Astrocyte (in vitro differentiated cells and primary cell): ENCODE measurements around the gene GFPT2. TPM values are rescaled to one million over a fixed set of nuclear protein-coding genes. Genes with fewer than 3 reads are reported as not detected.

Source experiments
- DNase-seq: peaks from one replicate; pipeline ENCODE4 v3.0.0-alpha.2; 2010; ENCODE audit warnings: low read depth
- FAIRE-seq: peaks from 2 replicates; lab custom pipeline; 2011; peaks lifted over from hg19 to GRCh38; lab: Jason Lieb, UNC
- H2AFZ ChIP-seq: 2 replicates; pipeline ENCODE4 v1.6.0; 2012; ENCODE audit warnings: low read depth, low read length, inconsistent platforms
- H3K27ac ChIP-seq: 2 replicates; pipeline ENCODE4 v1.5.1; 2011; ENCODE audit warnings: low read depth, low read length, inconsistent platforms
- H3K27me3 ChIP-seq: 2 replicates; pipeline ENCODE4 v1.6.0; 2011; ENCODE audit warnings: low read length, inconsistent platforms; ENCODE audit not compliant: insufficient read depth
- H3K36me3 ChIP-seq: 2 replicates; pipeline ENCODE4 v1.5.1; 2011; ENCODE audit warnings: low read length, inconsistent platforms; ENCODE audit not compliant: insufficient read depth
- H3K4me1 ChIP-seq: 2 replicates; pipeline ENCODE4 v1.5.1; 2011; ENCODE audit warnings: low read length, inconsistent platforms; ENCODE audit not compliant: insufficient read depth
- H3K4me2 ChIP-seq: 2 replicates; pipeline ENCODE4 v1.6.0; 2012; ENCODE audit warnings: low read length, inconsistent platforms
- H3K4me3 ChIP-seq: 2 replicates; pipeline ENCODE4 v1.5.1; 2011; ENCODE audit warnings: low read depth, mild to moderate bottlenecking, low read length, inconsistent platforms; ENCODE audit not compliant: insufficient read depth
- H3K79me2 ChIP-seq: 2 replicates; pipeline ENCODE4 v1.6.0; 2012; ENCODE audit warnings: mild to moderate bottlenecking, low read length, inconsistent platforms; ENCODE audit not compliant: insufficient read depth
- H3K9ac ChIP-seq: 2 replicates; pipeline ENCODE4 v1.6.0; 2012; ENCODE audit warnings: mild to moderate bottlenecking, low read length, inconsistent platforms
- H3K9me3 ChIP-seq: 2 replicates; pipeline ENCODE4 v1.5.1; 2012; ENCODE audit warnings: low read depth, mild to moderate bottlenecking, low read length, inconsistent platforms; ENCODE audit not compliant: insufficient read depth
- H4K20me1 ChIP-seq: 2 replicates; pipeline ENCODE4 v1.6.0; 2012; ENCODE audit warnings: low read length, inconsistent platforms; ENCODE audit not compliant: insufficient read depth
- H3K27ac Mint-ChIP-seq: one replicate; pipeline ENCODE4 v1.8.0; 2021; ENCODE audit warnings: mild to moderate bottlenecking, mixed read lengths; ENCODE audit not compliant: unreplicated experiment
- H3K27me3 Mint-ChIP-seq: one replicate; pipeline ENCODE4 v1.8.0; 2021; ENCODE audit warnings: low read depth, mixed read lengths; ENCODE audit not compliant: unreplicated experiment
- H3K36me3 Mint-ChIP-seq: one replicate; pipeline ENCODE4 v1.8.0; 2021; ENCODE audit warnings: low read depth, mixed read lengths; ENCODE audit not compliant: unreplicated experiment
- H3K4me1 Mint-ChIP-seq: one replicate; pipeline ENCODE4 v1.8.0; 2021; ENCODE audit warnings: low read depth, mixed read lengths; ENCODE audit not compliant: unreplicated experiment
- H3K4me3 Mint-ChIP-seq: one replicate; pipeline ENCODE4 v1.8.0; 2021; ENCODE audit warnings: mild to moderate bottlenecking, moderate library complexity, mixed read lengths; ENCODE audit not compliant: unreplicated experiment
- H3K9me3 Mint-ChIP-seq: one replicate; pipeline ENCODE4 v1.8.0; 2021; ENCODE audit warnings: mild to moderate bottlenecking, mixed read lengths; ENCODE audit not compliant: unreplicated experiment
- CTCF ChIP-seq: IDR thresholded peaks from 2 replicates; pipeline ENCODE4 v1.5.1; 2011; ENCODE audit warnings: low read depth, mild to moderate bottlenecking, inconsistent platforms, low read length, moderate library complexity; ENCODE audit not compliant: insufficient read depth
- EZH2 ChIP-seq: IDR thresholded peaks from 2 replicates; pipeline ENCODE4 v1.6.1; 2012; ENCODE audit warnings: mild to moderate bottlenecking, low read length, inconsistent platforms; ENCODE audit not compliant: insufficient read depth
- total RNA-seq: library from RNA; stranded (reverse); gene quantifications from 2 replicates; pipeline ENCODE4 v1.2.1, GENCODE V29; 2021

The GFPT2 gene
- total RNA-seq, 1 donor from 2014 or later: 14.6 TPM

- Mint-ChIP-seq H3K4me1 (no peaks in the 10 kb centered on the region), H3K27ac (no peak overlapping the region), H3K9me3 (peaks cover 2% of the 10 kb centered on the region), H3K4me3 (no peak overlapping the region), H3K27me3 (peaks cover 3% of the 10 kb centered on the region), H3K36me3 (peaks cover 20% of the 10 kb centered on the region)
- H3K9ac ChIP-seq: no peak overlapping the region
- H3K36me3 ChIP-seq: peaks cover 15% of the 10 kb centered on the region
- no peak overlapping the region for H2AFZ ChIP-seq
- no peak overlapping the region for H3K4me3 ChIP-seq
- H3K9me3 ChIP-seq: no peaks in the 10 kb centered on the region
- DNase-seq: no peak
- H3K27ac ChIP-seq: no peak overlapping the region
- H3K27me3 ChIP-seq: no peaks in the 10 kb centered on the region
- H4K20me1 ChIP-seq: peaks cover 6% of the 10 kb centered on the region
- H3K79me2 ChIP-seq: no peaks in the 10 kb centered on the region
- no peaks in the 10 kb centered on the region for H3K4me1 ChIP-seq
- H3K4me2 ChIP-seq: no peak overlapping the region
- no peak for TF ChIP-seq CTCF
- TF ChIP-seq EZH2: no peak
- no peak for FAIRE-seq
Measured at GRCh38 chr5:180303226-180304015, 49.7 kb downstream of the GFPT2 start.

GRCh38 chr5:180302256-180302655, 50.9 kb downstream of the GFPT2 start:
- Histone ChIP-seq H3K36me3 (peaks cover 15% of the 10 kb centered on the region), H3K79me2 (no peaks in the 10 kb centered on the region), H2AFZ (no peak overlapping the region), H3K9ac (no peak overlapping the region), H3K4me3 (no peak overlapping the region), H3K4me1 (no peaks in the 10 kb centered on the region), H3K27me3 (no peaks in the 10 kb centered on the region), H3K9me3 (no peaks in the 10 kb centered on the region), H3K27ac (no peak overlapping the region), H3K4me2 (no peak overlapping the region), H4K20me1 (peaks cover 6% of the 10 kb centered on the region)
- no peak for DNase-seq
- H3K27ac Mint-ChIP-seq: no peak overlapping the region
- H3K4me3 Mint-ChIP-seq: no peak overlapping the region
- H3K9me3 Mint-ChIP-seq: peaks cover 2% of the 10 kb centered on the region
- H3K27me3 Mint-ChIP-seq: peaks cover 3% of the 10 kb centered on the region
- no peak for FAIRE-seq
- H3K4me1 Mint-ChIP-seq: no peaks in the 10 kb centered on the region
- peaks cover 23% of the 10 kb centered on the region for H3K36me3 Mint-ChIP-seq
- TF ChIP-seq EZH2 (no peak), CTCF (no peak)

- H3K9me3 Mint-ChIP-seq: peaks cover 2% of the 10 kb centered on the region
- no peak overlapping the region for H3K4me3 Mint-ChIP-seq
- H3K27ac Mint-ChIP-seq: no peak overlapping the region
- Histone ChIP-seq H3K9ac (no peak overlapping the region), H4K20me1 (peaks cover 3% of the 10 kb centered on the region), H3K4me3 (no peak overlapping the region), H3K4me2 (no peak overlapping the region), H3K79me2 (no peaks in the 10 kb centered on the region), H3K4me1 (no peaks in the 10 kb centered on the region), H2AFZ (no peak overlapping the region), H3K27ac (no peak overlapping the region), H3K27me3 (no peaks in the 10 kb centered on the region), H3K9me3 (no peaks in the 10 kb centered on the region), H3K36me3 (peaks cover 15% of the 10 kb centered on the region)
- peaks cover 3% of the 10 kb centered on the region for H3K27me3 Mint-ChIP-seq
- no peaks in the 10 kb centered on the region for H3K4me1 Mint-ChIP-seq
- H3K36me3 Mint-ChIP-seq: peaks cover 23% of the 10 kb centered on the region
- no peak for DNase-seq
- FAIRE-seq: no peak
- TF ChIP-seq CTCF (no peak), EZH2 (no peak)
Measured at GRCh38 chr5:180301253-180301652, 51.9 kb downstream of the GFPT2 start.
